ENCODE measurements around the gene ART4. TPM values are rescaled to one million over a fixed set of nuclear protein-coding genes. Genes with fewer than 3 reads are reported as not detected.

ART4 gene
- total RNA-seq, 1 donor from 2014 or later, result not detected

DNA sequence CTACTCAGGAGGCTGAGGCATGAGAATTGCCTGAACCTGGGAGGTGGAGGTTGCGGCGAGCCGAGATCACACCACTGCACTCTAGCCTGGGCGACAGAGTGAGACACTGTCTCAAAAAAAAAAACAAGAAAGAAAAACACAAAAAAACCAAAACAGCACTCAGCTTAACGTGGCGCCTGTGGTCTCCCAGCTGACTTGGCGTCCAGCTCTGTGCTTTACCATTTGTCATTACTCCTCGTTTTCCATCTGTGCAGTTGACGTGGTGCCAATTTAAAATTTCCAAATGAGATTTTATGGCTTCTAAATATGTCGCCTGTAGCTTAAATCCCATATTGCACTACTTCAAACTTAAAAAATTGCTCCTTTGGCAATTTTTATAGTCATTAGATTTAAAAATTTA lies 40.4 kb upstream of the ART4 start:
- Mint-ChIP-seq H3K4me1 (ENCODE audit: low read depth, unreplicated experiment) (peaks cover 7% of the 10 kb centered on the region), H3K9me3 (ENCODE audit: unreplicated experiment) (peaks cover 1% of the 10 kb centered on the region), H3K27me3 (ENCODE audit: low read depth, unreplicated experiment) (peaks cover 2% of the 10 kb centered on the region), H3K36me3 (ENCODE audit: low read depth, unreplicated experiment) (no peaks in the 10 kb centered on the region), H3K27ac (ENCODE audit: unreplicated experiment) (no peak overlapping the region), H3K4me3 (ENCODE audit: unreplicated experiment) (no peak overlapping the region)
- H3K4me3 ChIP-seq (ENCODE audit: insufficient read depth, low read depth, low read length), result no peak overlapping the region
- DNase-seq (ENCODE audit: low read depth), result no peak
- no peaks in the 10 kb centered on the region for H4K20me1 ChIP-seq (ENCODE audit: insufficient read depth, low read length)
- H3K79me2 ChIP-seq (ENCODE audit: insufficient read depth, low read length), result no peaks in the 10 kb centered on the region
- H3K9ac ChIP-seq (ENCODE audit: low read length), result no peak overlapping the region
- FAIRE-seq, result no peak
- peaks cover 4% of the 10 kb centered on the region for H3K4me1 ChIP-seq (ENCODE audit: insufficient read depth, low read length)
- no peak overlapping the region for H3K4me2 ChIP-seq (ENCODE audit: low read length)
- TF ChIP-seq, protein P1, sequence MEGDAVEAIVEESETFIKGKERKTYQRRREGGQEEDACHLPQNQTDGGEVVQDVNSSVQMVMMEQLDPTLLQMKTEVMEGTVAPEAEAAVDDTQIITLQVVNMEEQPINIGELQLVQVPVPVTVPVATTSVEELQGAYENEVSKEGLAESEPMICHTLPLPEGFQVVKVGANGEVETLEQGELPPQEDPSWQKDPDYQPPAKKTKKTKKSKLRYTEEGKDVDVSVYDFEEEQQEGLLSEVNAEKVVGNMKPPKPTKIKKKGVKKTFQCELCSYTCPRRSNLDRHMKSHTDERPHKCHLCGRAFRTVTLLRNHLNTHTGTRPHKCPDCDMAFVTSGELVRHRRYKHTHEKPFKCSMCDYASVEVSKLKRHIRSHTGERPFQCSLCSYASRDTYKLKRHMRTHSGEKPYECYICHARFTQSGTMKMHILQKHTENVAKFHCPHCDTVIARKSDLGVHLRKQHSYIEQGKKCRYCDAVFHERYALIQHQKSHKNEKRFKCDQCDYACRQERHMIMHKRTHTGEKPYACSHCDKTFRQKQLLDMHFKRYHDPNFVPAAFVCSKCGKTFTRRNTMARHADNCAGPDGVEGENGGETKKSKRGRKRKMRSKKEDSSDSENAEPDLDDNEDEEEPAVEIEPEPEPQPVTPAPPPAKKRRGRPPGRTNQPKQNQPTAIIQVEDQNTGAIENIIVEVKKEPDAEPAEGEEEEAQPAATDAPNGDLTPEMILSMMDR (IDR thresholded peaks at IDR 0.05; ENCODE audit: insufficient read depth, low read depth, low read length), result no peak
- no peak for TF ChIP-seq EZH2 (IDR thresholded peaks at IDR 0.05; ENCODE audit: insufficient read depth, low read length)
- no peak overlapping the region for H2AFZ ChIP-seq (ENCODE audit: low read depth, low read length)
- no peaks in the 10 kb centered on the region for H3K9me3 ChIP-seq (ENCODE audit: insufficient read depth, low read depth, low read length)
- no peaks in the 10 kb centered on the region for H3K27me3 ChIP-seq (ENCODE audit: insufficient read depth, low read length)
- no peak overlapping the region for H3K27ac ChIP-seq (ENCODE audit: low read depth, low read length)
- no peaks in the 10 kb centered on the region for H3K36me3 ChIP-seq (ENCODE audit: insufficient read depth, low read length)

DNA sequence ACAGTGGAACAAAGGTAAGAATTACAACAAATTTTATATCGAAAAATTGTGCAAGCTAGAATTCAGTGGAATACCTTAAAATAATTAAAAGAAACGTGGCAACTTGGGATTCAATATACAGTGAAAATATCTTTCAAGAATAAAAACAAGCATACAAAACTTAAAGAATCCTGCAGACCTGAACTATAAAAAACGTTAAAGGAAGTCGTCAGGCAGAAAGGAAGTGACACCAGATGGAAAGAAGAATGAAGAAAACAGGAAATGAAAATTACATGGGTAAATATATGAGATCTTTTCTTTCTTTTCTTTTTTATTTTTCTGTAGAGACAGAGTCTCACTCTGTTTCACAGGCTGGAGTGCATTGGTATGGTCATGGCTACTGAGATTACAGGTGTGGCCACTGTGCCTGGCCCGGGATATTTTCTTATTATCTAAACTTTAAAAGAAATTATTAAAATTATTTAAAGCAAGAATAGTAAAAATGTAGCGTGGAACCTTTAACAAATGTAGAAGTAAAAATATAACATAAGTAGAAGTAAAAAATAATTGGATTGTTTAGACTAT lies 37.6 kb upstream of the ART4 start:
- Histone ChIP-seq H4K20me1 (ENCODE audit: insufficient read depth, low read length) (no peaks in the 10 kb centered on the region), H3K4me1 (ENCODE audit: insufficient read depth, low read length) (peaks cover 4% of the 10 kb centered on the region), H3K9me3 (ENCODE audit: insufficient read depth, low read depth, low read length) (no peaks in the 10 kb centered on the region), H3K36me3 (ENCODE audit: insufficient read depth, low read length) (no peaks in the 10 kb centered on the region), H3K27me3 (ENCODE audit: insufficient read depth, low read length) (no peaks in the 10 kb centered on the region), H2AFZ (ENCODE audit: low read depth, low read length) (no peak overlapping the region), H3K27ac (ENCODE audit: low read depth, low read length) (no peak overlapping the region), H3K9ac (ENCODE audit: low read length) (no peak overlapping the region), H3K79me2 (ENCODE audit: insufficient read depth, low read length) (no peaks in the 10 kb centered on the region), H3K4me2 (ENCODE audit: low read length) (no peak overlapping the region), H3K4me3 (ENCODE audit: insufficient read depth, low read depth, low read length) (no peak overlapping the region)
- Mint-ChIP-seq H3K27me3 (ENCODE audit: low read depth, unreplicated experiment) (peaks cover 2% of the 10 kb centered on the region), H3K9me3 (ENCODE audit: unreplicated experiment) (no peaks in the 10 kb centered on the region), H3K36me3 (ENCODE audit: low read depth, unreplicated experiment) (no peaks in the 10 kb centered on the region), H3K4me1 (ENCODE audit: low read depth, unreplicated experiment) (peaks cover 7% of the 10 kb centered on the region), H3K4me3 (ENCODE audit: unreplicated experiment) (no peak overlapping the region), H3K27ac (ENCODE audit: unreplicated experiment) (no peak overlapping the region)
- no peak for DNase-seq (ENCODE audit: low read depth)
- no peak for TF ChIP-seq EZH2 (IDR thresholded peaks at IDR 0.05; ENCODE audit: insufficient read depth, low read length)
- TF ChIP-seq, protein P1 (IDR thresholded peaks at IDR 0.05; ENCODE audit: insufficient read depth, low read depth, low read length), result no peak
- FAIRE-seq, result no peak

DNA sequence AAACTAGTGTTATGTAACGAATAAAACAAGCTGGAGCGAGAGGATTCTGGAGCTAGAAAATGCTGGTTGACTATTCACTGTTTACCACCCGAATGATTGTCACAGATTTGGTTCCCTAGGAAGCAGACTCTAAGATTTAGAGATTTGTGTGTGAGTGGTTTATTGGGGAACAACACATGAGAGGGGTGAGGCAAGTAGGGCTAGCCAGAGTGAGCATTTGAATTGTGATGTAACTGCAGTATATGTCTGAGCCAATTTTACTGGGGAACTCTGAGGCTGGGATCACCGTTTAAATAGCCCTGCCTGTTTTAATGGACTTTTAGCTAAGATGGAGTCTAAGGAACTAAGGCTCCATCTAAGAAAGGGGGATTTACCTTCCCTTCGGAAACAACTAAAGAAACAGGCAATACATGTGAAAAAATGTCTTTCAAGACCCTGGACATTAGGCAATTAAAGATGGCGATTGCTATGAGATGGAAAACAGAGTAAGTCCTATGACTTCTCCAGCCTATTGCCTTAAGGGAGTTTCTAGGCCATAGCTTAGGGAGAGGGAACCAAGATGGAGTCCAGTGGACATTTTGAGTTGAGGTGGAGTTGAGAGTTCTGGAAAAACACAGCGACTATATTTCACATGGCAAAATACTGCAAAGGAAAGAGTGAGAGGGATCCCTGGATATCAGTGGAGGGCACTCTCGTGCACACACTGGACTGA lies 36.1 kb upstream of the ART4 start:
- Histone ChIP-seq H3K36me3 (ENCODE audit: insufficient read depth, low read length) (no peaks in the 10 kb centered on the region), H2AFZ (ENCODE audit: low read depth, low read length) (no peak overlapping the region), H4K20me1 (ENCODE audit: insufficient read depth, low read length) (no peaks in the 10 kb centered on the region), H3K4me3 (ENCODE audit: insufficient read depth, low read depth, low read length) (no peak overlapping the region), H3K79me2 (ENCODE audit: insufficient read depth, low read length) (no peaks in the 10 kb centered on the region), H3K9me3 (ENCODE audit: insufficient read depth, low read depth, low read length) (no peaks in the 10 kb centered on the region), H3K4me1 (ENCODE audit: insufficient read depth, low read length) (peaks cover under 1% of the 10 kb centered on the region), H3K9ac (ENCODE audit: low read length) (no peak overlapping the region), H3K27me3 (ENCODE audit: insufficient read depth, low read length) (no peaks in the 10 kb centered on the region), H3K4me2 (ENCODE audit: low read length) (no peak overlapping the region), H3K27ac (ENCODE audit: low read depth, low read length) (no peak overlapping the region)
- Mint-ChIP-seq H3K9me3 (ENCODE audit: unreplicated experiment) (no peaks in the 10 kb centered on the region), H3K4me3 (ENCODE audit: unreplicated experiment) (no peak overlapping the region), H3K36me3 (ENCODE audit: low read depth, unreplicated experiment) (no peaks in the 10 kb centered on the region), H3K4me1 (ENCODE audit: low read depth, unreplicated experiment) (peaks cover 4% of the 10 kb centered on the region), H3K27ac (ENCODE audit: unreplicated experiment) (no peak overlapping the region), H3K27me3 (ENCODE audit: low read depth, unreplicated experiment) (no peaks in the 10 kb centered on the region)
- DNase-seq (ENCODE audit: low read depth) (no peak), FAIRE-seq (no peak)
- TF ChIP-seq, protein P1 (IDR thresholded peaks at IDR 0.05; ENCODE audit: insufficient read depth, low read depth, low read length), result no peak
- no peak for TF ChIP-seq EZH2 (IDR thresholded peaks at IDR 0.05; ENCODE audit: insufficient read depth, low read length)

Data from astrocyte (in vitro differentiated cells and primary cell).